SIG-M5 treated with dmso at 0.1 percent for 504 hours (cell line): ENCODE measurements around the gene PDIK1L.

ENCODE experiments used
- DNase-seq: peaks from one replicate; lab custom pipeline; 2025; ENCODE audit not compliant: unreplicated experiment; lab: John Stamatoyannopoulos, UW

The PDIK1L gene

DNA sequence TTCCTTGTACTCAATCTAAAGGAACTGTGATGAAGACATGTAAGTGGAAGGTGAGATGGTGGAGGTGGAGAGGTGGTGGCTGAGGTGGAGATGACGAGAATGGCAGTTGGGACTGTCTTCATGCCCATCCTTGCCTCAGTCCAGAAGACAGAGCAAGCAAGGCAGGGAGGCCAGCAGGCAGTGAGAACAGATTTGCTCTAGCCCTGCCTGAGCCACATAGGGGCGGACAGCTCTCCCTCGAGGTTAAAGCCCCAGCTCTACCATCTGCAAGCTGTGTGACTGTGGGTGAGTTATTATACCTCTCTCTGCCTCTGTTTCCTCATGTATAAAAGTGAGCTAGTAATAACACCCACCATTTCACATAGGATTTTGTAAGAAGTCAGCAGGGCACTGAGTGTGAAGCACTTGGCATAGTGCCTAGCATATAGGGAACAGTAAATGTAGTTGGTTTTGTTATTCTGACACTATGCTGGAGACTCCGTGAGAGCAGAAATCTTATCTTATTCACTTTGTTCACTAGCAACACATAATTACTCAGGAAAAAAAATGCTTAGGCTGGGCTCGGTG, 42.4 kb downstream of the PDIK1L start:
- DNase-seq: no peak

DNA sequence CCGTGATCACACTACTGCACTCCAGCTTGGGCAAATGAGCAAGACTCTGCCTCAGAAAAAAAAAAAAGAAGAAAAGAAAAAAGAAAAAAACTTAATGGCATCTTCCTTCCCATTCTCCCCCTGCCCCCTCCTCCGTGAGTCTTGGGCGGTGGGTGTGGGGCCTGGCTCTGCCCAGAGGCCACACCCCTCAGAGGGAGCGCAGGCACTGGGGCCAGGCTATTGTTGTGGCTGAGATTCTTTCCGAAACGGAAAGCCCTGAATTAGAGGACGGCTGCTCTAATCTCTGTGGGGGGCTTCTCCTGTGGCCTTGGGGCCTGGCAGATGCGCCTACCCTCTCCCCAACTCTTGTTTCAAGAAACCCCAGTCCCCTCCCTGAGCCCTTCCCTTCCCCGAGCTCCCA, 43.1 kb downstream of the PDIK1L start:
- DNase-seq: no peak

DNA sequence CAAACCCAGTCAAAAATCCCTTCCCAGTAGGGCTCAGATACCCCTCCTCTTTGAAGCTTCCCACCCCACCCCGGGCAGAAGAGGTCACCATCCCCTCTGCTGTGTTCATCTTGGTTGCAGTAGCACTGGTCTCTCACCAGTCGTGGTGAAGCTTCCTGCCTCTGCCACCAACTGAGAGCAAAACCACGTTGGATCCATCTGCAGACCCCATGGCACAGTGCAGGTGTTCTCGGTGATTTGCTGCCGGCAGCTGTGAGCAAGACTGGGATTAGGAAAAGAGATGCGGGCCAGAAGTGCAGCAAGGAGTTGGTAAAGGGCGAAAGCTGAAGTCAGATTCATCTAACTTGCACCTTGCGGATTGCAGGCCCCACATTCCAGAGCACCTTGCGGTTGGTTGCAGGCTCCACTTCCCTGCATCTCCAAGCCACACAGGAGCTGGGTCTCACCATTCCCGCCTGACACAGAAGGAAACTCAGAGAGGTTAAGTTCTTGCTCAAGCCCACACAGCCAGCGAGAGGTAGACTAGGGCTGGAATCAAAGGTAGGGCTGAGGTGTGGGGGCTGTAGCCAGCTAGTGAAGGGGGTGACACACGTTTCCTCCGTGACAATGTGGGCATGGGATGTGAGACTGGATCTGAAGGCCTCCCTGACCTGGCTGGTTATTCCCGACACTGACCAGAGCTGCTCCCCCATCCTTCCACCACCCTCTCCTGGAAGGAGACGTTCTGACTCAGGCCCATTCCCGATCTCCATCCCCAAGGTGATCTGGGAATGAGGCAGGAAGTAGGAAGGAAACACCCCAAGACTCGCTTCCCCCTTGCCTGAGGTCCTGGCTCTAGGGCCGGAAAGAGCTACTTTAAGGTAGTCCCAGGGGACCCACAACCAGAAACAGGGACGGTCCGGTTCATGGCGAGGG, 44.0 kb downstream of the PDIK1L start:
- DNase-seq: no peak

DNA sequence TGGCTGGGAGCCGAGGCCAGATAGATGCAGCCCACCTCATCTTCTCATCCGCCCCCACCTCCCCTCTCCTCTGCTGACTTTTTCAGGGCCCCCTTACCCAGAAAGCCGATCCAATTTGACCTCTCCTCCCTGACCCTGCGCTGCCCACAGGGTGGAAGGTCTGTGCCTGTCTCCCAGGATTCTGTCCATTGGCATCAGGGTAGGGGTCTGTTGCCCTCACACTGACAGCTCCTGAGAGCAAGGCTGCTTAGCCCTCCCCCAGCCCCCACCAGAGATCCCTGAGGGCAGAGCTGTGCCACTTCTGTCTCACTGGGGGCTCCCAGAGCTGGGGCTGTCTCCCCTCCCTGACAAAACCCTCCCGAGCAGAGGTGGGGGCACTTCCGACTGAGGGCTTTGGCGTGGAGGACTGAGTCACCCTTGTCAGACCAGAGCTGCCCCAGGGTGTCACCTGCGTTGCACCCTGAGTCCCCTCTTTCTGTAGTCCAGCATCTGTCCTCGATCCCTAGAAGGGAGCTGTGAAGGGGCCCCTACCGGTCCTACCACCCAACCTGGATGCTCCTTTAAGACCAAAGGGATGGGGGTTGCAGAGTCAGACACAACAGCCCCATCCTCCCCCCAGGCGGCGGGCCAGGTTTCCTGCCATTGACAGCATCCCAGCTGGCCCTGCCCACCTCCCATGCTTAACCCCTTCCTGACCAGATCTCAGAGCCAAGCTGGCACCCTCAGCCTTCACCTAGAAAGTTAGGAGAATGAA, 44.8 kb downstream of the PDIK1L start:
- DNase-seq: no peak

DNA sequence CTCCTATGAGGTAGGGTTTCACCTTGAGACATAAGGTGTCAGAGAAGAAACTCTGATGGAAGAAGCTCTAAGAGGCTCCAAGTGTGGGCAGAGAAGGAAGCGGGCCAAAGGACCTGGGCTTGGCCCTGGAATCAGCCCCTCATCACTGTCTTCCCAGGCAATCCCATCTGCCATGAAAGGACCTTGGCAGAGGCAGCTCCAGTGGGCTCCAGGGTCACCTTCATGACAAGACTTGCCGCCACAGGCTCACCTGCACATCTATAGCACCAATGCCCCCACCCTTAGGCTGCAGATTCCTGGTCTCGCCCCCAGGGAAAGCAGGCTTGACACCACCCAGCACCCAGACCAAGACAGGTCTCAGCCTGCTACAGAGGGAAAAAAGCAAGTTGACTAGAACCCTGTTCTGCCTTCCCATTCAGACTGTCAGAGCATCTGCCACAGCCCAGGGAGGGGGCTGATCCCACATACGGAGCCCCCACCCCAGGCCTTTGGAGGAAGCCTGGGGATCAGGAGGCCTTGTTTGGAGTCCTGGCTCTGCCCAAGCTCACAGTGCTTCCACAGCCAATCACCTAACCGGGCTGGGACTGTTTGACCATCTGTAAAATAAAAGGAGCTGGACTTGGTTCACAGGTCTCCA, 46.8 kb downstream of the PDIK1L start:
- no peak for DNase-seq

DNA sequence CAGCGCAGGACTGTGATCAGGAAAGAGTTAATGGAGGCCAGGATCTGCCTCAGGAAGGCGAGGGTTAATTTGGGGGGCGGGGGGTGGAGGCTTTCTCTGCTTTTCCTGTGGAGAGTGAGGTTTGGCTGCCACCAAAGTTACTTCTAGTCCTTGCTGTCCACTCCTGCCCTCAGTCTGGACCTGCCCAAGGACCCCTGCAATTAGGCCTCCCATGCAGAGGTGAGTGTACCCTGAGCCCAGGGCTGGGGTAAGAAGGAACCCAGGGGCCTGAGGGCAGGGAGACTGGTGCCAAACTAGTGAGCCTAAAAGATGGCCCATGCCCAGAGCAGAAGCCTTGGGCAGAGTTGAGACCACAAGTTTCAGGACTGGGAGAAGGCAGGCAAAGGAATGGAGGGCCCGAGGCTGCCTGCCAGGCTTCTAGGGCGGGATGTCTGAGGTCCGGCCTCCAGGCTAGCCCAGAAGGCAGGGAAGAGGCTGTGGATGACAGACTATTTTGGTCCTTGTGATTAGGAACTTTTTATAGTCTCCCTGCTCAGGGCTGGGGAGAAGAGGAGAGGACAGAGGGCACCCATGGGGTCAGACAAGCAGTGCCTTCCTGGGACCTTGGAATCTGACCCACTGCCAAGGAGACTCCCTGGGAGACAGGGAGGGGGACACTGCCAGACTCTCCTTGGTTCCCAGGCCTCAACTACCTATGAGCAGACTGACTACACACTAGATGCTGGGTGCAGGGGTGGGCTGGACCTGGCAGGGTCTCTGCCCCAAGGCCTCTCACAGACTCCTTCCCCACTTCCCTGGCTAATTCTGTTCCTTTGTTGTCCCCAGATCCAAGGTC, 47.5 kb downstream of the PDIK1L start, which contains the start of gene FAM110D:
TSS of gene FAM110D (plus strand) at position 172 of the 835 bp plus-strand sequence. CDS start 2,213 bp downstream, outside the sequence.
- no peak for DNase-seq

DNA sequence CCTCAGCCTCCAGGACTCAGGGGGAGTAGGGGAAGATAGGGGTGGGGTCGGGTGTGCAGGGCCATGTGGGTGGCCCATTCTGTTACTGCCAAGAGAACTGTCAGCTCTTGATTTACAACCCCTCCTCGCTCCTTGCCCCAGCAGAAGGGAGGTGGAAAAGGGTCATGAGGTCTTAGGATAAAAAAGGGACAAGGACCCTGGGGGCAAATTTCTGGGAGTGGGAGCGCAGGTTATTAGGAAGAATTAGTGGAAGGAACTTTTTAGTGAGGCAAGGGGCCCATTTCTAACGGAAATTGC, 48.1 kb downstream of the PDIK1L start:
- DNase-seq: no peak

DNA sequence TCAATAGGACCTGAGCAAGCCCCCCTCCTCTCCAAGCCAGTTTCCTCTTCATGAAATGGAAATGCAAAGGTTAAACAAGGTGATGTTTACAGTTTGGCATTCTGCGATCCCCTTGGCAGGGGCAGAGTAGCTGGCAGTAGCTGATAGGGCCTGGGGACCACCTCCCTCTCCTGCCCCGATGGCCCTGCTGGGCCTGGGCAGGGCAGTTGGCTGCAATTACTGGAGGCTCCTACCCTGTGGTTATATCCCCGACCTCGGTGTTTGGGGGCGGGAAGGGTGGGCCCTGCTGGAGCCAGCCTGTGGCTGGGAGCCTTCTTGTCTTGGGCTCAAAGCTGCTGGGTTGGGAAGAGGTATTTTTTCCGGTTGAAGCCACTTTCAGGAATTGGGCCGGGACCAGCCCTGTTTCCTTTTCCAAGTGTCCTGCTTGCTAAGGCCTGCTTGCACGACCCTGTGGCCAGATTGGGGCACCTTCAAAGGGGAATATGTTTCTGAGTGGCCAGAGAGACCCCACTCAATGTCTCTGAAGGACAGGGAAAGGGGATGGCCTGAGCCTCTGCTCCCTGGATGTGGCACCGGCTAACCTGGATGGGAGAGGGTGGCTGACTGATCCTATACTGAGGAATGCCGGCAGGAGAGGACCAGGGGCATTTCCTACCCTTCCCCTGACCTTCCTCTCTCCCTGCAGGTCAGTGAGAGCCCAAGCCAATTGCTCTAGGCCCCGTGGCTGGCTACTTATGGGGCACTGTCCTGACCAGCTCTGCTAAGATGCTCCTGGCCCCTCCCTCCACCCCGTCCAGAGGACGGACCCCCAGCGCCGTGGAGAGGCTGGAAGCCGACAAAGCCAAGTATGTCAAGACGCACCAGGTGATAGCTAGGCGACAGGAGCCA, 49.1 kb downstream of the PDIK1L start:
- no peak for DNase-seq

DNA sequence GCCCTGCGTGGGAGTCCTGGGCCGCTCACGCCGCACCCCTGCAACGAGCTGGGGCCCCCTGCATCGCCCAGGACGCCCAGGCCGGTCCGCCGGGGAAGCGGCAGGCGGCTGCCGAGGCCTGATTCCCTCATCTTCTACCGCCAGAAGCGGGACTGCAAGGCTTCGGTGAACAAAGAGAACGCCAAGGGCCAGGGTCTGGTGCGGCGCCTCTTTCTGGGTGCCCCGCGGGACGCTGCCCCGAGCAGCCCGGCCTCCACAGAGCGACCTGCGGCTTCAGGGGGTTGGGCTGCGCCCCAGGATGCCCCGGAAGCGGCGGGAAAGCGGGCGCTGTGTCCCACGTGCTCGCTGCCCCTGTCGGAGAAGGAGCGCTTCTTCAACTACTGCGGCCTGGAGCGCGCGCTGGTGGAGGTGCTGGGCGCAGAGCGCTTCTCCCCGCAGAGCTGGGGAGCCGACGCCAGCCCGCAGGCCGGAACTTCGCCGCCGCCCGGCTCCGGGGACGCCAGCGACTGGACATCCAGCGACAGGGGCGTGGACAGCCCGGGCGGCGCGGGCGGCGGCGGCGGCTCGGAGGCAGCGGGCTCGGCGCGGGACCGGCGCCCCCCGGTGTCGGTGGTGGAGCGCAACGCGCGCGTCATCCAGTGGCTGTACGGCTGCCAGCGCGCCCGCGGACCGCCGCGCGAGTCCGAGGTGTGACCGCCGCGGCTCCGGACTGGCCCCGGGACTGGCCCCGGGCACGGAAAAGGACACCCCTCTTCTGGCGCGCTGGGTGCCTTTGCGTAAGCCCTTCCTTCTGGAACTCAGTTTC, 50.0 kb downstream of the PDIK1L start:
- DNase-seq: peak; percentile 30

DNA sequence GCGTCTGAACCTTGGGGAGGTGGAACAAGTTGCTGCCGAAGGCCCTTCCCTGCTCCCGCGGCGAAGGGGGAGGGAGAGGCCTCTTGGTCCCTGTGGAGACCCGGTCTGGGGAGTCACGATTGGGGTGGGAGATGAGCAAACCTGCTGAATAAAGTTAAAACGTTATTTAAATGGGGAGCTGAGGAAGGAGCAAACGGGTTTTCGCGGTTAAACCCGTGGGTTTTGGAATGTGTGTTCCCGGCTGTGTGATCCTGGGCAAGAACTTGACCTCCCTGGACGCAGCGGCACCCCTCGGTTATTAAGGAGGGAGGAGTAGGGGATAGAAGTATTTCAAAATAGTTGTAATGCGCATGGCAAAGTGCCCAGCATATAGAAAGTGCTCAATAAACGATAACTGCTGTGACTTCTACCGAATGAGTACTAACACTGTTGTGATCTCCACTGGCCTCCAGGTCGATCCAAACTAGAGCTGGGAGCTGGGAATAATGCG, 50.6 kb downstream of the PDIK1L start:
- DNase-seq: no peak

DNA sequence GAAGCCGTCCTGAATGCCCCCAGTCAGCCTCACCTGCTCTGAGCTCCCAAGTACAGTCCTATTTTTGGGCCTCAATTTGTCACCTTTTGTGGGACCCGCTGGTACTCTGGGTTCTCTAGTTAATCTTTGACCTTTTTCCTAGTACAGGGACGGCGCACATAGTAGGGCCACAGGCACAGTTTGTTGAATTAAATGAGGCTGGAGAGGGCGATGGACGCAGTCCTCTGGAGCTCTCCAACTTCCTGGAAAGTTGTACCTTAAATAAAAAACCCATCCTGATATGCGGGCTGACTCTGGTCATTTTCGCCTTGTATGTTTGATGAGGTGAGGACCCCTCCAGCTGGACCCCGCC, 52.0 kb downstream of the PDIK1L start:
- no peak for DNase-seq

DNA sequence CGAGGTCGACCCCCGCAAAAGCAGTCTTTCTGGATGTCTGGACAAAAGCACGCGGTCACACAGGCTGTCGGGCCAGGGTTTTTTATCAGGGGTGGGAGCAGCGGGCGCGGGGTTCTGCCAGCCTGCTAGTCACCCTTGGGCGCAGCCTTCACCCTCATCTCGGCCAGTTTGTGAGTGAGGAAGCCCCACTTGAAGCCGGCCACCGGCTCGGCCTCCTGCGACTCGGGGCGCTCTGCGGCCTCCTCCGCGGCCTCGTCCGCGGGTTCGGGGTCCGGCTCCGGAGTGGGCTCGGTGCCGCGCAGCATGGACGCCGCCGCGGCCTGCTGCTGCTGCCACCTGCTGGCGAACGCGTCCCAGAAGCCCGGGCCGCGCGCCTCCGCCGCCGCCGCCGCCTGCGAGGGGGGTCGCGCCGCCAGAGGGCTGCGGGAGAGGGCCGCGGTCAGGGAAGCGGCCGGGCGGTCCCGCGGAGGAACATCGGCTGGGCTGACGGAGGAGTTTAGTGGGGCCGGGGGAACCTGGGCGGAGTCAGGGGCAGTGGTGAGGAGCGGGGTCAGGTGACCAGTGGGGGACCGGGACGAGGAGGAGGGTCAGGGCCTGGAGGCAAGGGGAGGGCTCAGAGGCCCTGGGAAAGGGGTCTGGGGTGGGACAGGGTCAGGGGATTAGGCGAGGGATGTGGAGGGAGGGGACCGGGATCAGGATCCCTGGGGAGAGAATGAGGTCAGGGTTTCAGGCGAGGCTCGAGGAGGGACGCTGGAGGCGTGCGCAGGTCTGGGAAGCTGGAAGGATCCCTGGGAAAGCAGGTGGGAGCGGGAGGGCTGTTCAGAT, 52.6 kb downstream of the PDIK1L start:
- no peak for DNase-seq

DNA sequence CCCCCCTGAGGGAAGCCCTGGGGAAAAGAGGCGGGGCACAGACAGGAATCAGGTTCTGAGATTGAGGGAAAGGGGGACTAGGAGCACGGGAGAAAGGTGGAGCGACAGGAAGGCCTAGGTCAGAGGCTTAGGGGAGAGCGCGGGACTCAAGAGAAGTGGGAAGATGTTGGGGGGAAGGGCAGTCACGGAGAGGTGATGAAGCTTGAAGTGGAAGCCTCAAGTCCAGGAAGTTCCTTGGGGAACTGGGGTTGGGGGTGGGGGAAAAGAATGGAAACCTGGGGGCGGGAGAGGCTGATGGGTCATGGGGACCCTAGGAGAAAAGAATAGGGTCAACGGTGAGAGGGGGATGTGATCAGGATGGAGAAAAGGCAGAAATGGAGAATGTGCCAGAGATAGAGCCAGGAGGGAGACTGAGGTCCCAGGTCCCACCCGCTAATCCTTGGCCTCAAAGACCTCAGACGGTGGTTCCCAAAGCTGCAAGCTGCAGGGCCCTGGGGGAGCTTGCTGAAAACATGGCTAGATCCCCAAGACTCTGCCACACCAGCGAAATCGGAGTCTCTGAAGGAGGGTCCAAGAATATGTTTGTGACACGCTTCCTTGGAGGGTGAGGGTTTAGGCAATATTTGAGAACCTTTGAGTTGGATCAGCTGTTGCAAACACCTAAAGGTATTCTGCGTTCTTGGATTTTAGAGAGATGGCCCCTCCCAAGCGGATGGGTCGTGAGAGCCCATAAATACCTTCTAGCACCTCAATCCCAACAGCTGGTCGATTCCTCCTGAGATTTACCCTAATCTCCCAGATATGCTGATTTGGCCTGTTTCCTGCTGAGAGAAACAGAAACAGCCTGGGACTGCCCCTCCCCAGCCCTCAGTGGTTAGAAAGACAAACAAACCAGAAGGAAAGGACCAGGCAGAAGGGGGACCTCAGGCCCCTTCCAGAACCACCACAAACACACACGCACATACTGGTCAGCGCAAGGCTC, 53.5 kb downstream of the PDIK1L start:
- DNase-seq: no peak

DNA sequence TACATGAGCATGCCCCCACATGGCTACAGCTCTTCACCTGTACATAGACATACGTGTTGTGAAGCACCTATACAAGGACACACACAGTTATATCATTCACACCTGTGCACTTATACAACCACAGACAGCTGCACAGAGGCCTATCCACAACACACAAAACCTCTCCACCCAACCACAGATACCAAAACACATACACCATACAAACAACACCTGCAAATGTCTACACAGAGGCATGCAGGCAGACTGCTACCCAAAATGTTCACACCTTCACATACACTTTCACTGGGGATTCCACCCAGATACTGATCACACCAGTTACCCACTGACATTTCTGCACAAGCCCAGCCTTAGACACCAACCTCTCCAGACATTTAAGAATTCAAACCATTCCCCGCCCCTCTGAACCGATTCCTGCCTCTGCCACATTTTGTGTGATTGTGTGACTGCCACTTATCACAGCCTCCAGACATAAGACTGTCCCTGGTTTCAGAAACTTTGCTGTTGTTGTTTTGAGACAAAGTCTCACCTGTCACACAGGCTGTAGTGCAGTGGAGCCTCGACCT, 55.2 kb downstream of the PDIK1L start:
- no peak for DNase-seq

DNA sequence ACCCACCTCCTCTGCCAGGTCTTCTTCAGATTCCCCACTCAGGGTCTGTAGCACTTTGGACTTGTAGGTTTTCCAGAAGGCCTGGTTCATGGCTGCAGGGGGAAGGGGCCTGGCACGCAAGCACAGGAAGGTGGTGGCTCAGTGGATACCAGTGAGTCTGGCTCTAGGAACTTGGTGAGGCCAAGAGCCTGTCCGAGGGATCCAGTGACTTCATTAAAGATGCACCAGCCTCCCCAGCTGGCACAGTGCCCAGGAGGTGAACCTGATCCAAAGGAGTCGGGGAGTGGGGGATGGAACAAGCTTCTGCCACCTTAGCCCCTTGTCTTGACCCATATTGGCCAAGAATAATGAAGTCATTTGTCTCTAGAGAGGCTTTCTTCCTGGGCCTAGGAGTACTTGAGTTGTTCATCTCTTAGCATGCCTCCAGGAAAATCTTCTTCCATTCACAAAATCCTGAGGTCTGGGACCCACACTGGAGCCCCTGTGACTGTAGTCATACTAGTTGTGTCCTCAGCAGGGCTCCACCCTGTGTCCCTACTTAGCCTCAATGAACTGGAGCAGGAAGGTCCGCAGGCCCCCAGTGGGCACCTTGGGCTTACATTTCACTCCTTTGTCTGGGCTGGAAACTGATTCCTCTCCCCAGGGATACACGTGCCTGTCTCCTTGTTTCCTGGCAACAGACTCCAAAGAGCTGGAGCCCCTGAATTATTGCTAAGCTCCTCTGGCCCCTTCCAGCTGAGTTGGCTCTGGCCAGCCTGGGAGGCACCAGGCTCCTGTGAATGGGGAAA, 57.0 kb downstream of the PDIK1L start, which contains the start of gene C1orf232:
TSS of gene C1orf232 (minus strand) at position 554 of the 788 bp plus-strand sequence. CDS start at position 90, 464 bp downstream.
- no peak for DNase-seq

DNA sequence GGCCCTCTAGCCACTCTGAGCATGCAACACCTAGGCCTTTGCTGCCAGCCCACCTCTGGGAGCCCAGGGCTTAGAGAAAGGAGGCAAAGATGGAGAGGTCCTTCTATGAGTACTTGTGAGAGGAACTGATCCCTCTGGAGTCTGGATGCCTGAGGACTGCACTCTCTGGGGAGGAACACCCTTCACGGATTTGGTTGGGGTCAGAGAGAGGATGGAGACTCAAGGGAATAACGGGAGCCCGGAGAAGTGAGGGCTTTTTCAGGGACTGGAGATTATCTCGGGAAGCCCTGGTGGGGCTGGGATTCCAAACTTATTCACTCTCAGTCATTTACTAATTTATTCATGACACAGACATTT, 57.6 kb downstream of the PDIK1L start:
- DNase-seq: no peak
